Measurements from ENCODE around the gene ANTXR1. TPM values are rescaled to one million over a fixed set of nuclear protein-coding genes. Genes with fewer than 3 reads are reported as not detected.

The ANTXR1 gene
- total and polyA plus RNA-seq, 9 of the 15 experiments (the other 6 are each of a cell fraction or from before 2014, with no cell fraction given), result 0.07 to 1.00 (median 0.54) TPM

DNA sequence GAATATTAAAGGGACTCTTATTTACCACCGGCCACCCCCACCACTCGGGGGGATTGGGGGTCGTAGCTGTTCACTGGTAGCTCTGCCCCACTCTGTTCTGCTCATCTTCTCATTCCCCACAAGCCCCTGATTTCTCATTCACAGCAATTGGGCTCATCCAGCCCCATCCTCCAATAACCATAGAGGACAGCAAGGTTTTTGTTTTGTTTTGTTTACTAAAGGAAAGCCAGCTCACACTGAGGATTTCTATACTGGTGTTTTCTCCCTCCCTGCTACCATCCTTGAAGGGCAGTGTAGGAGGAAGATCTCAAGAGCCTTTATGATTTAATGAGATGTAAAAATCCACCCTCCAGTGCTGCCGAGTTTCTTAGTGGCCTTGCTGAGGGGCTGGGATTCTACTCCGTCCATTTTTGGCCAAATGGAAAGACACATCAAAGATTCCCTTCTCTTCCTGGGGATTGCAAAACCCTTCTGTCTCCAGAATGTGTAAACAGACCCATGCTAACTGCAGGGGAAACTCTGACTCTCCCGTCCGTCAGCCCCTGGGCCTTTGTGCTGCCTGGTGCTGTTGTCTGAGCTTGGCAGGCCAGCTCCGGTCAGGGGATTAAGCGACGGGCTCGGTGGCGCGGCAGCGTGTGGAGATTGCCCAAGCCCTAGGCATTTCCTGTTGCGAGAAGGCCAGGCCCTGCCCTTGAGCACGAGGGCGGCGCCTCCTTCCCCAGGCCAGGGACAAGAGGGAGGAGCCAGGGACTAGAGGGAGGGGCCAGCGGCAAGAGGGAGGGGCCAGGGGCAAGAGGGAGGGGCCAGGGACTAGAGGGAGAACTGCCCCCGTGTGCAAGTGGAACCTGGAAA, 165.0 kb downstream of the ANTXR1 start (continued):
- TF ChIP-seq JUND (IDR thresholded peaks at IDR 0.05; ENCODE audit: borderline replicate concordance, low read depth, low read length) (peak; percentile 37; the same call in 1 of the 2 replicates), JUND (tag; IDR thresholded peaks at IDR 0.05; ENCODE audit: borderline replicate concordance, low read depth, low read length) (no peak), RBFOX2 (IDR thresholded peaks at IDR 0.05; ENCODE audit: low read depth, low read length) (peak; percentile 89), ZC3H4 (CRISPR knock-in tag; IDR thresholded peaks at IDR 0.05; ENCODE audit: borderline replicate concordance) (no peak), SRF (CRISPR knock-in tag; IDR thresholded peaks at IDR 0.05) (peak in 1 of 2 experiments; percentile 67; a peak in 1 of 4 replicates), SMARCA5 (IDR thresholded peaks at IDR 0.05) (no peak), ZBTB17 (CRISPR knock-in tag; IDR thresholded peaks at IDR 0.05) (0 out of 2 replicates have a peak, but pooled peaks have one; percentile 32), TRIM28 (IDR thresholded peaks at IDR 0.05) (no peak), TAF1 (IDR thresholded peaks at IDR 0.05; ENCODE audit: control insufficient read depth, extremely low read depth, insufficient read depth, low read length, severe bottlenecking) (peak; percentile 58), MAFK (IDR thresholded peaks at IDR 0.05; ENCODE audit: low read length) (0 out of 2 replicates have a peak, but pooled peaks have one; percentile 1), RCOR1 (IDR thresholded peaks at IDR 0.05; ENCODE audit: borderline replicate concordance in 1 of 2, low read depth in 2 of 2, low read length in 2 of 2) (0 out of 4 replicates have a peak, but pooled peaks of 1 of the 2 experiments have one; percentile 10), CBFA2T2 (conservative IDR thresholded peaks at IDR 0.05) (no peak), ELF2 (CRISPR knock-in tag; IDR thresholded peaks at IDR 0.05) (no peak), SMAD1 (IDR thresholded peaks at IDR 0.05; ENCODE audit: low read depth, low read length, partially characterized antibody) (peak; percentile 35), NR2C1 (IDR thresholded peaks at IDR 0.05) (no peak), NR2C1 (tag; IDR thresholded peaks at IDR 0.05) (no peak; the same call in 1 of the 2 replicates), CXXC5 (CRISPR knock-in tag; IDR thresholded peaks at IDR 0.05) (peak; percentile 70), EWSR1 (IDR thresholded peaks at IDR 0.05; ENCODE audit: borderline replicate concordance, low read depth, partially characterized antibody) (no peak), BRD4 (IDR thresholded peaks at IDR 0.05) (0 out of 2 replicates have a peak, but pooled peaks have one; percentile 31), TBL1XR1 (IDR thresholded peaks at IDR 0.05; ENCODE audit: low read length in 2 of 2) (0 out of 4 replicates have a peak, but pooled peaks of 1 of the 2 experiments have one; percentile 0), CBX5 (IDR thresholded peaks at IDR 0.05; ENCODE audit: borderline replicate concordance, low read depth) (peak; percentile 73; the same call in 1 of the 2 replicates), MTF1 (CRISPR knock-in tag; IDR thresholded peaks at IDR 0.05; ENCODE audit: borderline replicate concordance) (no peak)
- TF ChIP-seq, protein P1, sequence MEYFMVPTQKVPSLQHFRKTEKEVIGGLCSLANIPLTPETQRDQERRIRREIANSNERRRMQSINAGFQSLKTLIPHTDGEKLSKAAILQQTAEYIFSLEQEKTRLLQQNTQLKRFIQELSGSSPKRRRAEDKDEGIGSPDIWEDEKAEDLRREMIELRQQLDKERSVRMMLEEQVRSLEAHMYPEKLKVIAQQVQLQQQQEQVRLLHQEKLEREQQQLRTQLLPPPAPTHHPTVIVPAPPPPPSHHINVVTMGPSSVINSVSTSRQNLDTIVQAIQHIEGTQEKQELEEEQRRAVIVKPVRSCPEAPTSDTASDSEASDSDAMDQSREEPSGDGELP (CRISPR knock-in tag; IDR thresholded peaks at IDR 0.05; ENCODE audit: borderline replicate concordance), result peak; percentile 56; the same call in 1 of the 2 replicates
- TF ChIP-seq, protein P2, sequence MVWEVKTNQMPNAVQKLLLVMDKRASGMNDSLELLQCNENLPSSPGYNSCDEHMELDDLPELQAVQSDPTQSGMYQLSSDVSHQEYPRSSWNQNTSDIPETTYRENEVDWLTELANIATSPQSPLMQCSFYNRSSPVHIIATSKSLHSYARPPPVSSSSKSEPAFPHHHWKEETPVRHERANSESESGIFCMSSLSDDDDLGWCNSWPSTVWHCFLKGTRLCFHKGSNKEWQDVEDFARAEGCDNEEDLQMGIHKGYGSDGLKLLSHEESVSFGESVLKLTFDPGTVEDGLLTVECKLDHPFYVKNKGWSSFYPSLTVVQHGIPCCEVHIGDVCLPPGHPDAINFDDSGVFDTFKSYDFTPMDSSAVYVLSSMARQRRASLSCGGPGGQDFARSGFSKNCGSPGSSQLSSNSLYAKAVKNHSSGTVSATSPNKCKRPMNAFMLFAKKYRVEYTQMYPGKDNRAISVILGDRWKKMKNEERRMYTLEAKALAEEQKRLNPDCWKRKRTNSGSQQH (CRISPR knock-in tag; IDR thresholded peaks at IDR 0.05), result no peak
- TF ChIP-seq, protein P3, sequence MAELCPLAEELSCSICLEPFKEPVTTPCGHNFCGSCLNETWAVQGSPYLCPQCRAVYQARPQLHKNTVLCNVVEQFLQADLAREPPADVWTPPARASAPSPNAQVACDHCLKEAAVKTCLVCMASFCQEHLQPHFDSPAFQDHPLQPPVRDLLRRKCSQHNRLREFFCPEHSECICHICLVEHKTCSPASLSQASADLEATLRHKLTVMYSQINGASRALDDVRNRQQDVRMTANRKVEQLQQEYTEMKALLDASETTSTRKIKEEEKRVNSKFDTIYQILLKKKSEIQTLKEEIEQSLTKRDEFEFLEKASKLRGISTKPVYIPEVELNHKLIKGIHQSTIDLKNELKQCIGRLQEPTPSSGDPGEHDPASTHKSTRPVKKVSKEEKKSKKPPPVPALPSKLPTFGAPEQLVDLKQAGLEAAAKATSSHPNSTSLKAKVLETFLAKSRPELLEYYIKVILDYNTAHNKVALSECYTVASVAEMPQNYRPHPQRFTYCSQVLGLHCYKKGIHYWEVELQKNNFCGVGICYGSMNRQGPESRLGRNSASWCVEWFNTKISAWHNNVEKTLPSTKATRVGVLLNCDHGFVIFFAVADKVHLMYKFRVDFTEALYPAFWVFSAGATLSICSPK (IDR thresholded peaks at IDR 0.05; ENCODE audit: borderline replicate concordance), result no peak
